HepG2 (cell line): ENCODE measurements around the gene TSPAN5. TPM values are rescaled to one million over a fixed set of nuclear protein-coding genes. Genes with fewer than 3 reads are reported as not detected.

Experiments
- ATAC-seq: fragments of 200-7000 bp; cut with Tn5 transposase; 3 replicates; pipeline ENCODE4 v1.9.1; 2020; ENCODE audit warnings: mild to moderate bottlenecking, moderate library complexity
- BruUV-seq: library from RNA; stranded (reverse); fragments of 400-500 nt; replicated peaks from 2 replicates; lab custom pipeline; 2021; lab: Mats Ljungman, UMichigan
- CTCF ChIA-PET: fragments of 300-600 bp; formaldehyde crosslinking; extraction: SDS; loops from one replicate; lab custom pipeline; 2021; ENCODE audit warnings: low total read pairs, inconsistent platforms, low intra/inter-chr PET ratio; lab: Yijun Ruan, JAX
- POLR2A ChIA-PET: fragments of 350-600 bp; sonication (Branson Sonifier 250); formaldehyde crosslinking; loops from one replicate; lab custom pipeline; 2020; ENCODE audit warnings: antibody characterized with exemption, inconsistent platforms; lab: Yijun Ruan, JAX
- DNase-seq: peaks from one replicate; pipeline ENCODE4 v3.0.0-alpha.2; 2015; ENCODE audit warnings: low spot score
- FAIRE-seq: peaks from 3 replicates; lab custom pipeline; 2011; peaks lifted over from hg19 to GRCh38; lab: Jason Lieb, UNC
- H2AFZ ChIP-seq: one replicate; pipeline ENCODE4 v1.6.1; 2011; ENCODE audit warnings: low read length, inconsistent platforms
- H3K27ac ChIP-seq: fragments of 300-600 bp; 3 replicates; pipeline ENCODE4 v1.8.0; 2011; ENCODE audit warnings: mixed run types, mild to moderate bottlenecking, mixed read lengths, low read length, inconsistent platforms; ENCODE audit not compliant: insufficient read depth; ENCODE audit errors: extremely low read length
- H3K27me3 ChIP-seq, 2 experiments: fragments of 200-600 bp in 1 of 2; 2 replicates in 1 of 2; 3 replicates in 1 of 2; pipeline versions ENCODE4 v1.6.0 to v1.8.0; 2011; ENCODE audit warnings: low read length in 2 of 2, mild to moderate bottlenecking in 2 of 2, moderate library complexity in 2 of 2, inconsistent platforms in 1 of 2; ENCODE audit not compliant: insufficient read depth in 2 of 2, control insufficient read depth in 1 of 2
- H3K36me3 ChIP-seq, 2 experiments: fragments of 200-600 bp in 1 of 2; replicated peaks in 1 of 2; 2 replicates in 1 of 2; 3 replicates in 1 of 2; pipeline versions ENCODE4 v1.5.1 to v1.8.0; 2011; ENCODE audit warnings: low read length in 2 of 2, inconsistent platforms in 1 of 2; ENCODE audit not compliant: insufficient read depth in 2 of 2, control insufficient read depth in 1 of 2
- H3K4me1 ChIP-seq: 2 replicates; pipeline ENCODE4 v1.5.1; 2012; ENCODE audit warnings: low read length, inconsistent platforms; ENCODE audit not compliant: insufficient read depth
- H3K4me2 ChIP-seq: 2 replicates; pipeline ENCODE4 v1.6.0; 2011; ENCODE audit warnings: low read depth, low read length, inconsistent platforms
- H3K4me3 ChIP-seq, 3 experiments: fragments of 200-600 bp in 1 of 3; sonication (generic), shearing (Covaris generic) in 1 of 3; replicated peaks in 1 of 3; 2 replicates each; pipeline ENCODE4 v1.5.1; 2011 to 2016; ENCODE audit warnings: low read length in 3 of 3, inconsistent platforms in 2 of 3, low read depth in 2 of 3, mild to moderate bottlenecking in 2 of 3, control low read depth in 1 of 3, mixed read lengths in 1 of 3; ENCODE audit not compliant: insufficient read depth in 1 of 3
- H3K79me2 ChIP-seq: one replicate; pipeline ENCODE4 v1.6.1; 2011; ENCODE audit warnings: low read length, inconsistent platforms; ENCODE audit not compliant: insufficient read depth
- H3K9ac ChIP-seq: 2 replicates; pipeline ENCODE4 v1.6.0; 2011; ENCODE audit warnings: mild to moderate bottlenecking, low read depth, low read length, inconsistent platforms; ENCODE audit not compliant: insufficient read depth
- H3K9me3 ChIP-seq: 2 replicates; pipeline ENCODE4 v1.5.1; 2012; ENCODE audit warnings: mild to moderate bottlenecking, low read length
- H4K20me1 ChIP-seq: 2 replicates; pipeline ENCODE4 v1.6.0; 2011; ENCODE audit warnings: inconsistent platforms, mild to moderate bottlenecking, low read length, moderate library complexity; ENCODE audit not compliant: insufficient read depth
- ATF7-NPFF ChIP-seq: sonication (generic); formaldehyde crosslinking; IDR thresholded peaks from 2 replicates; pipeline ENCODE4 v1.8.1; 2023; ENCODE audit warnings: mild to moderate bottlenecking, low read depth, missing genetic modification reagents, moderate library complexity
- GABPB1 ChIP-seq: IDR thresholded peaks from 2 replicates; pipeline ENCODE4 v1.6.1; 2016; ENCODE audit warnings: mild to moderate bottlenecking, missing genetic modification reagents, moderate library complexity, missing compliant biosample characterization
- MAFF ChIP-seq: IDR thresholded peaks from 2 replicates; pipeline ENCODE4 v1.6.1; 2011; ENCODE audit warnings: low read depth, low read length, improper control_type of control experiment
- MATR3 ChIP-seq: sonication (generic); formaldehyde crosslinking; IDR thresholded peaks from 2 replicates; pipeline ENCODE4 v1.4.0; 2020; ENCODE audit warnings: missing genetic modification reagents
- SOX13 ChIP-seq, 3 experiments: fragments of 450-650 bp in 1 of 3; sonication (generic) in 1 of 3; formaldehyde crosslinking in 1 of 3; IDR thresholded peaks in 2 of 3; conservative IDR thresholded peaks in 1 of 3; 2 replicates each; pipeline versions ENCODE4 v1.5.0 to v1.6.1; 2016 to 2020; ENCODE audit warnings: antibody characterized with exemption in 1 of 3, mild to moderate bottlenecking in 1 of 3, missing compliant biosample characterization in 1 of 3, missing genetic modification reagents in 1 of 3, moderate library complexity in 1 of 3
- ZMYM2 ChIP-seq: sonication (generic); formaldehyde crosslinking; IDR thresholded peaks from 2 replicates; pipeline ENCODE4 v1.8.0; 2022; ENCODE audit warnings: mild to moderate bottlenecking, missing genetic modification reagents
- ZNF138 ChIP-seq: sonication (generic); formaldehyde crosslinking; IDR thresholded peaks from 2 replicates; pipeline ENCODE4 v1.5.0; 2020; ENCODE audit warnings: mild to moderate bottlenecking, low read depth, missing genetic modification reagents
- ZNF337 ChIP-seq: sonication (generic); formaldehyde crosslinking; IDR thresholded peaks from 2 replicates; pipeline ENCODE4 v1.5.1; 2020; ENCODE audit warnings: missing genetic modification reagents, low read depth, mild to moderate bottlenecking, borderline replicate concordance
- ZSCAN22 ChIP-seq: sonication (generic); formaldehyde crosslinking; IDR thresholded peaks from 2 replicates; pipeline ENCODE4 v1.4.0; 2020; ENCODE audit warnings: mild to moderate bottlenecking, missing genetic modification reagents
- WGBS: methylation state at CpG from one replicate; pipeline ENCODE4 v1.1.6; 2017; ENCODE audit warnings: low lambda C conversion rate; 5-methylcytosine and 5-hydroxymethylcytosine counted together
- in situ Hi-C: cut with HindIII; loops from 2 replicates; pipeline ENCODE4 v1.10.0; 2017; ENCODE audit warnings: low pct_unique_long_range_greater_than_20kb; ENCODE audit not compliant: extremely low pct_ligation_motif_present
- intact Hi-C: fragments of 100-400 bp; cut with micrococcal nuclease; formaldehyde crosslinking; loops from one replicate; pipeline ENCODE4 v1.10.0; 2022; ENCODE audit not compliant: unreplicated experiment
- polyA plus RNA-seq, 8 experiments: library from polyadenylated mRNA; depleted of rRNA in 3 of 8; stranded (reverse) in 7 of 8; unstranded in 1 of 8; fragments of >200 nt; fragmentation: Illumina TruSeq in 4 of 8; extraction: Trizol in 4 of 8; gene quantifications; 2 replicates each; pipeline versions ENCODE4 v1.2.1 to v1.2.3, GENCODE V29; 2011 to 2016; ENCODE audit warnings: low read depth in 4 of 8, missing spikeins in 1 of 8, mixed read lengths in 1 of 8; ENCODE audit not compliant: insufficient read depth in 1 of 8
- total RNA-seq, 5 experiments: library from RNA; depleted of rRNA; stranded (reverse); fragments of >200 nt; fragmentation: Illumina TruSeq; extraction: Trizol; gene quantifications; 2 replicates each; pipeline ENCODE4 v1.2.3, GENCODE V29; 2016; ENCODE audit warnings: low read depth in 1 of 5
- TF ChIP-seq, protein P1 (sequence below): sonication (generic); formaldehyde crosslinking; IDR thresholded peaks from 2 replicates; pipeline ENCODE4 v1.5.0; 2020; ENCODE audit warnings: mild to moderate bottlenecking, missing genetic modification reagents
- TF ChIP-seq, protein P2 (sequence below): sonication (generic); formaldehyde crosslinking; conservative IDR thresholded peaks from 2 replicates; pipeline ENCODE4 v1.4.0; 2020; ENCODE audit warnings: missing genetic modification reagents
- TF ChIP-seq, protein P3 (sequence below): sonication (generic); formaldehyde crosslinking; IDR thresholded peaks from 2 replicates; pipeline ENCODE4 v1.5.0; 2020; ENCODE audit warnings: mild to moderate bottlenecking, missing genetic modification reagents

The TSPAN5 gene
- total and polyA plus RNA-seq, 2 of the 13 experiments (the other 11 are each of a cell fraction or from before 2014, with no cell fraction given): 0.20 to 0.53 TPM

DNA sequence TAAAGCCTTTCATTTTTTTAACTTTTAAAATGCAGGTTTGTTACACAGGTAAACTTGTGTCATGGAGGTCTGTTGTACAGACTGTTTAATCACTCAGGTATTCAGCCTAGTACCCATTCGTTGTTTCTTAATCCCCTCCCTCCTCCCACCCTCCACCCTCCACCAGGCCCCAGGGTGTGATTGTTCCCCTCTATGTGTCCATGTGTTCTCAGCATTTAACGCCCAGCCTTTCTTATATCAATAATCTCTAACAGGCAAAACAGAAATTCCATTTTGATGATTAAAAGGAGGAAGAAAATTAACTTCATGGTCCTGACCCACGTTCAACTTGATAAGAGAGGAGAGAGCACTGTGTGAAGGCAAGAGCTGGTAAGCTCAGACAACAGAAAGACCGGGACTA is 75.1 kb downstream of the TSPAN5 start (continued):
- TF ChIP-seq, protein P1, sequence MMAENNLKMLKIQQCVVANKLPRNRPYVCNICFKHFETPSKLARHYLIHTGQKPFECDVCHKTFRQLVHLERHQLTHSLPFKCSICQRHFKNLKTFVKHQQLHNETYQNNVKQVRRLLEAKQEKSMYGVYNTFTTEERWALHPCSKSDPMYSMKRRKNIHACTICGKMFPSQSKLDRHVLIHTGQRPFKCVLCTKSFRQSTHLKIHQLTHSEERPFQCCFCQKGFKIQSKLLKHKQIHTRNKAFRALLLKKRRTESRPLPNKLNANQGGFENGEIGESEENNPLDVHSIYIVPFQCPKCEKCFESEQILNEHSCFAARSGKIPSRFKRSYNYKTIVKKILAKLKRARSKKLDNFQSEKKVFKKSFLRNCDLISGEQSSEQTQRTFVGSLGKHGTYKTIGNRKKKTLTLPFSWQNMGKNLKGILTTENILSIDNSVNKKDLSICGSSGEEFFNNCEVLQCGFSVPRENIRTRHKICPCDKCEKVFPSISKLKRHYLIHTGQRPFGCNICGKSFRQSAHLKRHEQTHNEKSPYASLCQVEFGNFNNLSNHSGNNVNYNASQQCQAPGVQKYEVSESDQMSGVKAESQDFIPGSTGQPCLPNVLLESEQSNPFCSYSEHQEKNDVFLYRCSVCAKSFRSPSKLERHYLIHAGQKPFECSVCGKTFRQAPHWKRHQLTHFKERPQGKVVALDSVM: no peak
- TF ChIP-seq GABPB1 (CRISPR knock-in tag): no peak
- TF ChIP-seq MAFF: no peak
- TF ChIP-seq, protein P2, sequence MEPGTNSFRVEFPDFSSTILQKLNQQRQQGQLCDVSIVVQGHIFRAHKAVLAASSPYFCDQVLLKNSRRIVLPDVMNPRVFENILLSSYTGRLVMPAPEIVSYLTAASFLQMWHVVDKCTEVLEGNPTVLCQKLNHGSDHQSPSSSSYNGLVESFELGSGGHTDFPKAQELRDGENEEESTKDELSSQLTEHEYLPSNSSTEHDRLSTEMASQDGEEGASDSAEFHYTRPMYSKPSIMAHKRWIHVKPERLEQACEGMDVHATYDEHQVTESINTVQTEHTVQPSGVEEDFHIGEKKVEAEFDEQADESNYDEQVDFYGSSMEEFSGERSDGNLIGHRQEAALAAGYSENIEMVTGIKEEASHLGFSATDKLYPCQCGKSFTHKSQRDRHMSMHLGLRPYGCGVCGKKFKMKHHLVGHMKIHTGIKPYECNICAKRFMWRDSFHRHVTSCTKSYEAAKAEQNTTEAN: no peak
- TF ChIP-seq ZSCAN22: no peak

DNA sequence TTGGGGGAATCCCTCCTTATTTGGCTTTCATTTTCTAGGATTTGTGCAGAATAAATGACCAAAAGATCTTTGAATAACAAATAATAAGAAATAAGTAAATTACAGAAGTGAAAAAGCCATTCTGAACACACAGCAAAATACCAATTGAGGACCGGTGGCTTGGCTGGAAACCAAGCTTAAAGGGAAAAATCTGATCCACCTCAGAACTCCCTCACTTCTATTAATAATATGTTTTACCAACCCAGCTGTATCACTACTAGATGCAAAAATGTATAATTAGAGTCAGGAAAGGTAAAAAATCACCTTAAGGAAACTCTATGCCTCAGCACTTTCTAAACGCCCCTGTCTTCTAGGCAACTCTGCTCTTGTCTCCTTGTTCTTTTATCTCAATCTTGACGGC is 77.3 kb downstream of the TSPAN5 start:
- intact Hi-C loops: no loop called here
- POLR2A ChIA-PET: no interaction called here
- CTCF ChIA-PET: no interaction called here

More for the DNA sequence above, 77.3 kb downstream of the TSPAN5 start:
- no peaks in the 10 kb centered on the region for H3K9me3 ChIP-seq
- no peak for ATAC-seq
- H3K4me1 ChIP-seq: peaks cover 17% of the 10 kb centered on the region
- H3K4me2 ChIP-seq: no peak overlapping the region
- H3K9ac ChIP-seq: no peak overlapping the region
- no peaks in the 10 kb centered on the region for H3K36me3 ChIP-seq
- peaks cover 3 to 28% of the 10 kb centered on the region in 2 experiments; a peak in 3 of 5 replicates for H3K27me3 ChIP-seq
- no peak overlapping the region for H3K27ac ChIP-seq
- in situ Hi-C loops: no loop called here
- TF ChIP-seq ZNF337 (CRISPR knock-in tag) (no peak), MATR3 (CRISPR knock-in tag) (no peak), ATF7-NPFF (CRISPR knock-in tag) (no peak), ZMYM2 (CRISPR knock-in tag) (no peak), ZNF138 (CRISPR knock-in tag) (no peak), SOX13 (IDR thresholded peaks at IDR 0.05) (no peak), SOX13 (CRISPR knock-in tag; conservative IDR thresholded peaks at IDR 0.05 in 1 of 2, IDR thresholded peaks at IDR 0.05 in 1 of 2) (no peak)
- TF ChIP-seq, protein P3, sequence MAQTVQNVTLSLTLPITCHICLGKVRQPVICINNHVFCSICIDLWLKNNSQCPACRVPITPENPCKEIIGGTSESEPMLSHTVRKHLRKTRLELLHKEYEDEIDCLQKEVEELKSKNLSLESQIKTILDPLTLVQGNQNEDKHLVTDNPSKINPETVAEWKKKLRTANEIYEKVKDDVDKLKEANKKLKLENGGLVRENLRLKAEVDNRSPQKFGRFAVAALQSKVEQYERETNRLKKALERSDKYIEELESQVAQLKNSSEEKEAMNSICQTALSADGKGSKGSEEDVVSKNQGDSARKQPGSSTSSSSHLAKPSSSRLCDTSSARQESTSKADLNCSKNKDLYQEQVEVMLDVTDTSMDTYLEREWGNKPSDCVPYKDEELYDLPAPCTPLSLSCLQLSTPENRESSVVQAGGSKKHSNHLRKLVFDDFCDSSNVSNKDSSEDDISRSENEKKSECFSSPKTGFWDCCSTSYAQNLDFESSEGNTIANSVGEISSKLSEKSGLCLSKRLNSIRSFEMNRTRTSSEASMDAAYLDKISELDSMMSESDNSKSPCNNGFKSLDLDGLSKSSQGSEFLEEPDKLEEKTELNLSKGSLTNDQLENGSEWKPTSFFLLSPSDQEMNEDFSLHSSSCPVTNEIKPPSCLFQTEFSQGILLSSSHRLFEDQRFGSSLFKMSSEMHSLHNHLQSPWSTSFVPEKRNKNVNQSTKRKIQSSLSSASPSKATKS (CRISPR knock-in tag): no peak
- TF ChIP-seq, all 625 proteins: peak for 0
- no peak overlapping the region for H3K4me3 ChIP-seq
- DNase-seq (no peak), FAIRE-seq (no peak)
- 70% methylated on average over 3 of the region's 3 CpGs for WGBS
- no peak overlapping the region for H2AFZ ChIP-seq
- H4K20me1 ChIP-seq: no peaks in the 10 kb centered on the region
- BruUV-seq: no TSS peak
- no peaks in the 10 kb centered on the region for H3K79me2 ChIP-seq
